GM12801 (cell line): ENCODE measurements around the gene CT47B1.
"Not testable (repeated sequence)": the region's sequence is repeated elsewhere in the genome, so short reads cannot be mapped to it uniquely, and the experiment has no call there.

Experiments
- TF ChIP-seq, protein P1 (sequence below): IDR thresholded peaks from one replicate; pipeline ENCODE4 v1.5.1; 2011; ENCODE audit warnings: control low read depth; ENCODE audit not compliant: insufficient read length; ENCODE audit errors: extremely low read depth

The CT47B1 gene

DNA sequence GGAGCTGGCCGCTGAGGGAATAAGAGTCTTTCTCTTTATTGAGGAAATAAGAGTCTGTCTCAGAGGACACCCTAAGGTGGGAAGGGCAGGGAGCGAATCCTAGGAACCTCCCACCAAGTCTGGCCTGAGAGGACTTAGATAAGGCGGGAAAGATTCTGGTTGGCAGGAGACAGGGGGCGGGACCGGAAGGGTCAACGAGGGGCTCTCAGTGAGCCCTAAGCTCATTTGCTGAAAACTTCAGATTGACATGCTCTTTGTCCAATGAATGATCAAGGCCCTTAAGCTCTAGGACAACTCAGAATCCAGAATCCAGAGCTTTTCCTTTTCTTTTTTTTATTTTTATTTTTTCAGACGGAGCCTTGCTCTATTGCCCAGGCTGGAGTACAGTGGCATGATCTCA is at the start of gene CT47B1:
TSS of gene CT47B1 (minus strand) at position 101 of the 400 bp plus-strand sequence. CDS start 196 bp downstream, outside the sequence.
- TF ChIP-seq, protein P1, sequence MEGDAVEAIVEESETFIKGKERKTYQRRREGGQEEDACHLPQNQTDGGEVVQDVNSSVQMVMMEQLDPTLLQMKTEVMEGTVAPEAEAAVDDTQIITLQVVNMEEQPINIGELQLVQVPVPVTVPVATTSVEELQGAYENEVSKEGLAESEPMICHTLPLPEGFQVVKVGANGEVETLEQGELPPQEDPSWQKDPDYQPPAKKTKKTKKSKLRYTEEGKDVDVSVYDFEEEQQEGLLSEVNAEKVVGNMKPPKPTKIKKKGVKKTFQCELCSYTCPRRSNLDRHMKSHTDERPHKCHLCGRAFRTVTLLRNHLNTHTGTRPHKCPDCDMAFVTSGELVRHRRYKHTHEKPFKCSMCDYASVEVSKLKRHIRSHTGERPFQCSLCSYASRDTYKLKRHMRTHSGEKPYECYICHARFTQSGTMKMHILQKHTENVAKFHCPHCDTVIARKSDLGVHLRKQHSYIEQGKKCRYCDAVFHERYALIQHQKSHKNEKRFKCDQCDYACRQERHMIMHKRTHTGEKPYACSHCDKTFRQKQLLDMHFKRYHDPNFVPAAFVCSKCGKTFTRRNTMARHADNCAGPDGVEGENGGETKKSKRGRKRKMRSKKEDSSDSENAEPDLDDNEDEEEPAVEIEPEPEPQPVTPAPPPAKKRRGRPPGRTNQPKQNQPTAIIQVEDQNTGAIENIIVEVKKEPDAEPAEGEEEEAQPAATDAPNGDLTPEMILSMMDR, result not testable (repeated sequence)

DNA sequence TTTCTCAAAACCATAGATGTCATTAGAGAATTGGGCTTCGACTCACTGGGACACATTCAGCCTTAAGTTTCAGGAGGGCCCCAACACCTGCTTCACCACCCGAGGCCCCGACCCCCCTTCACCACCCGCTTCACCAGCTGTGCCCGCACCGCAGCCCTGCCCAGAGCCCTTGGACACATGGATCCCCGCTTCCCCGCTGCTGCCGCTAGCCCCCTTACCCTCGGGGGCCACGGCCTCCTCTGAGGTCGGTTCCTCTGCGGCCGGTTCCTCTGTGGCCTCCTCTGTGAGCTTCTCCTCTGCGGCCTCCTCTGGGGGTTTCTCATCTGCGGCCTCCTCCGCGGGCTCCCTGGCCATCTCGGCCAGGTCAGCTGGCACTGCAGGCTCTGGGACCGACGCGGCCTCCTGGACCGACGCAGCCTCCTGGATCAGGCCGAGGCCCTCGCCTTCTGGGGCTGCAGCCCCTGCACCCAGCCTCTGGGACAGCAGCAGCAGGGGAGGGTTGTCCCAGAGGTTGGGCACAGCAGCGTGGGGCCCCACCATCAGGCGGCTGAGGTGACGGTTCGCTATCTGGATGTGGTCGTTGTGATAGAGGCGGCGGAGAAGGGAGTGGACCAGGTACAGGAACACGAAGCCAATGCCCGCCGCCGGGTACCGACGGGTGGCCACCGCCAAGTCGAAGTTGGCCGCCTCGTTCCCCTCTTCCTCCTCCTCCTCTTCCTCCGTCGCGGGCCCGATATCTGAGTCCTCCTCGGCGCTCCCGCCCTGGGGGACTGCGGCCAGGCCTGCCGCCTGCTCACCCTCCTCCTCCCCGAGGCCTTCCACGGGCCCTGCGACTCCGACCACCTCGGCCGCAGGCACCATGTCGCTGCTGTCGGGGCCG is 748 bp downstream of the CT47B1 start:
- TF ChIP-seq, protein P1, result no peak

DNA sequence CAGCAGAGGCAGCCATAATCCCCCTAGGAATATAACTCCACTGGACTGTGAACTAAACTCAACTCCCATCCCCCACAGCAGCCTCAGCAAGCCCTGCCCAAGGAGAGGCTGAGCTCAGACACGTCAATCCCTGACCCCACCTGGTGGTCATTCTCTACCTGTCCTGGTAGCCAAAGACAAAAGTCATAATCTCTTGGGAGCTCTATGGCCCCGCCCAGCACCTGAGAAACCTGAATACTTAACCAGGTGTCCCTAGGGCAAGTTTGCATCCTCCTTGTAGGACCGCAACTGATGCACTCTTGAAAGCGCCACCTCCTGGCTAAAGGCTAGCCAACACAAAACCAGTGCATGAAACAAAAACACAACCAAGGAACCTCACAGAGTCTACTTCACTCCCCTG is 18.4 kb downstream of the CT47B1 start:
- TF ChIP-seq, protein P1, result no peak

DNA sequence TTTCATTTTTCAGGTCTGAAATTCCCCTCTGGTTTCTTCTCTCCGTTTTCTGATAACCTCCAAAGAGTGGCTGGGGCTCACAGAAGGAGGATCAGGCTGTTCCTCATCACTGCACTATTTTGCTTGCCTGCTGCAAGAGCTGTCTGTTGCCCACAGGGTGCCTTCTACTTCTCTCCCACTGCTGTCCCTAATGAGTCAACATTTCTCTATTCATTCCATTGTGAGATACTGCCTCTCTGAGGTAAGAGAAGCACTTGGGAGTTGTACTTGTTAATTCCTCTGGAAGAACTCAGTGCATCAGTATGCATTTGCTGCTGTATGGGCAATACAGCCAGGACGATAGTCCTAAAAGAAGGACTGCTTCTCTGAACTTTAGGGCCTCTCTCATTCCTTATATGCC is 34.8 kb downstream of the CT47B1 start:
- TF ChIP-seq, protein P1, result no peak

DNA sequence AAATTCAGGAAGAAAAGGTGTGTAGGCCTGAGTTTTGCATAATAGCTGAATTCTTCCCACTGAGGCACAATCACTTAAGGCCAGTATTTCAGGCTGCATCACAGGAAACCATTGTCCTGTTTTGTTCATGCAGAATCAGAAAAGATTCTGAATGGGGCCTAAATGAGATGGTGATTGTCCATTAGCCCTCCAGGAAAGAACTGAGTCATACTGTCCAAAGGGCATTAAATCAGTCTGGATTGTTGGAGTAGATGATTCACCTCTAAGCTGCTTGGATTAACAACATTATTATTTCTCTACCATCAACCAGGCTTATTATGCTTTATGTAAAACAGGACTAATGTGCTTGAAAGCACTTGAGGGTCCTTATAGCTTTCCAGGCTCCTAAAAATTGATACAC is 36.2 kb downstream of the CT47B1 start:
- TF ChIP-seq, protein P1, result no peak

DNA sequence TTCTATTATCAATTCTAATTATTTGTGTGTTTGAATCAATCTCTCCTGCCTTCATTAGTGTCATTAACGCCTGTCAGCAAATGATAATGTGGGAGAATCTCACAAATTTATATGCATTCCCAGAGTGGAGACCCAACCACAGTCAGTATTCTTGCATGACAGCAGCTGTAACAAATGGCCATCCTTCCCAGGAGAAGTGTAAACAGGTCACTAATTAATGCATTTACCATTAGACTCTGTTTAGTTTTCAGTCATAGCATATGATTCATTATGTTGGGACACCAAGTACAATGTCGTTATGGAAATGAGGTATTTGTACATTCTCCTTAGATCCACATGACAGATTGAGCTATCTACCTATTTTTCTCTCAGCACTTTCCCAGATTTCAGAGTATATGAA is 50.5 kb downstream of the CT47B1 start:
- TF ChIP-seq, protein P1, result no peak

DNA sequence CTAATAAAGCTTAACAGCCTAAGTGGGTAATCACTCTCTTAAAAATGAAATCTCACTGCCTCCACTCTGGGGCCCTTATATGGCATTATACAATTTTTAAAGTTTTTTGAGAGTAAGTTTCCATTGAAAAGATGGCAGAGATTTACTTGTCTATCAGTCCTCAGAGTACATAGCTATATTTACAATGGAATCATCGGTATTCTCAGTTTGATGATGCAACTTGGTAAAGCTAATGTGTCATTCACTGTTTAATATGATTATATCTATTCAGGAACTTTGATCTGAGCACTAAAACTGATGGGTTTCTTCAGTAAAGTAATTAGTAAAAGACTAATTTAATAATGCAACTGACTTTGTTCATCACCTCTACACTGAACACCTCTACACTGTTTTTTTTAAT is 51.6 kb downstream of the CT47B1 start:
- TF ChIP-seq, protein P1, result no peak
